ENCODE measurements around the gene HIVEP3.

The HIVEP3 gene

DNA sequence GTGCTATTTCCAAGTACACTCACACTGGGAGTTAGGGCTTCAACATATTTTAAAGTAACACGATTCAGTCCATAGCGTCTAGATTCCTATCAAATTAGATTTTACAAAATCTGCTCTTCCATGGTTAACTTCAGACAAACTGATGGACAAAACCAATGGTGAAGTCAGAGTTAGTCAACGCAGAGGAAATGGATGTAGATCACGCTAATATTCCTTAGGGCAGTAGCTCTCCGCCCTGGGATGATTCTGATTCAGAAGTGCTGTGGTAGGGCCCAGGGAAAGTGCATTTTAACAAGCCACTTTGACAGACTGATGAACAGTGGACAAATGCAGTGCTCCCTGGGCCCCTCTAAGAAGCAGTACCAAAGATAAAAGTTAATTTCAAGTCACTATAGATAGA, 83.2 kb downstream of the HIVEP3 start:
- no peak for ATAC-seq (replicated peaks)
- no peak overlapping the region for H3K27ac Mint-ChIP-seq
- peaks cover 0 to 2% of the 10 kb centered on the region in 2 donors for H3K4me1 Mint-ChIP-seq
- no peak overlapping the region for H3K4me3 Mint-ChIP-seq
- no peak for DNase-seq
- peaks cover 0 to 5% of the 10 kb centered on the region in 2 donors for H3K27me3 Mint-ChIP-seq
- no peaks in the 10 kb centered on the region for H3K36me3 Mint-ChIP-seq
- no peaks in the 10 kb centered on the region for H3K9me3 Mint-ChIP-seq

DNA sequence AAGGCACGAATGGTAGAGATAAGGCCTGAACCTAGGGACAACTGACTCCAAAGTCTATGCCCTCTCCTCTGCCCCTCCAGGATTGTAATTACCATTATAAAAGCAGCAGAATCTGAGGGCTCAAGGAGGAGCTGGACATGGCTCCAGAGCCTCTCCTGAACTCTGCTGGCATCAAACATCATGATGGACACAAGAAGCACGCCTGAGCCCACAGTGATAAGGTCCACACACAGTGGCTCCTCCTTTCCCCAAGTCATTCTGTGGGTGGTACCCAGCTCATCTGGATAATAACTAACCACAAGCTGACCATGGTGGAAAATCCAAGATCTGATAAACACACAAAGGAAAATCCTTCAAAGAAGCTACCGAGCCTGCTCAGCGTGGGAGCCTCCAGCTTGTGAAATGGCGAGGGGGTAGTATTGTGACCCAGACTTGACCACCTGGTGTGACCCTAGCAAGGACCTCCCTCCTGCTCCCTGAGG, 85.2 kb downstream of the HIVEP3 start:
- H3K27ac Mint-ChIP-seq: no peak overlapping the region
- no peaks in the 10 kb centered on the region for H3K4me1 Mint-ChIP-seq
- H3K27me3 Mint-ChIP-seq: peaks cover 0 to 5% of the 10 kb centered on the region in 2 donors
- DNase-seq (no peak), ATAC-seq (replicated peaks) (no peak)
- H3K4me3 Mint-ChIP-seq: no peak overlapping the region
- H3K9me3 Mint-ChIP-seq: no peaks in the 10 kb centered on the region
- no peaks in the 10 kb centered on the region for H3K36me3 Mint-ChIP-seq

DNA sequence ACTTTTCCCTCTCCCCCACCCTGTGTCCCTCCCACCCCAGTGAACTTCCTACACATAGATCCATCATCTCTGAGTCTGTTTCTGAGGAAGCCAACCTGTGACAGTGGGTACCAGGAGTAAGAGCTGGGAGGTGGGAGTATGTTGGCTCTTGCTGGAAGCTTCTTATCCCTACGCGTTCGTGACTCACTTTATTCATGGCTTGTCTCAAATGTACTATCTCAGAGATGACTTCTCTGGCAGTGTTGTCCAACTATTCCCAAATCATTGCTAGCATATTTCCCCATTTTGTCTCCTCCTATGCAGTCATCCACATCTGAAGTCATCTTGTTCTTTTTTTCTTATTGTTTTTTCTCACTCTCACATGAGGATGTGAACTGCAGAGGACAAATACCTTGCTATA, 88.0 kb downstream of the HIVEP3 start:
- H3K4me1 Mint-ChIP-seq: no peaks in the 10 kb centered on the region
- DNase-seq (no peak), ATAC-seq (replicated peaks) (no peak)
- H3K4me3 Mint-ChIP-seq: no peak overlapping the region
- no peaks in the 10 kb centered on the region for H3K9me3 Mint-ChIP-seq
- H3K36me3 Mint-ChIP-seq: no peaks in the 10 kb centered on the region
- no peak overlapping the region for H3K27ac Mint-ChIP-seq
- no peaks in the 10 kb centered on the region for H3K27me3 Mint-ChIP-seq

DNA sequence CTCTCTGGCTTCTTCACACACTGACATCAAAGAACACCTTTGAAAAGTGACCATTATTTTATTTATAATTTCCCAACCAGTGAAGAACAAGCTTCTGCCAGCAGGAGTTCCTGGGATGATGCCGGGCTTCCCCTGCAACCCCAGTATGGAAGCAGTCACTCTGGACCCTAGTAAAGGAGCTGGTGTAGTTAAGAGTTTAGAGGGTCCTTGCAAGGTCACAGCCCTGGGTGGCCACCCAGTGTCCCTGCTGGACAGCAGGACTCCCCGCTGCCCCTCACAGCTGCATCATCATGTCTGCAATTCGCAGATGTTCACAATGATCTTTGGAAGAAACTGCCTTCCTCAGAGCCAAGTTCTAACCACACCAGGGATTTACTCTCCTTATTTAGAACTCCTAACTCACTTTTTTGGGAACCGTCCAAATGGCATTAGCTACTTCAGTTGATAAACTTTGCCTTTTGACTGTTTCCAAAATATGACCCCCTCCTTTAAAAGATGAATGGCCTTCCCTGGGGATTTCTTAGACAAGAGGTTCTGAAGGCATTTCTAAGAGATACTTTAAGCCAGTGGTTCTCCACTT, 90.6 kb downstream of the HIVEP3 start:
- H3K4me3 Mint-ChIP-seq: no peak overlapping the region
- no peak for ATAC-seq (replicated peaks)
- no peak overlapping the region for H3K27ac Mint-ChIP-seq
- peaks cover 0 to 1% of the 10 kb centered on the region in 2 donors for H3K4me1 Mint-ChIP-seq
- H3K27me3 Mint-ChIP-seq: no peaks in the 10 kb centered on the region
- DNase-seq: no peak
- H3K9me3 Mint-ChIP-seq: no peaks in the 10 kb centered on the region
- no peaks in the 10 kb centered on the region for H3K36me3 Mint-ChIP-seq

DNA sequence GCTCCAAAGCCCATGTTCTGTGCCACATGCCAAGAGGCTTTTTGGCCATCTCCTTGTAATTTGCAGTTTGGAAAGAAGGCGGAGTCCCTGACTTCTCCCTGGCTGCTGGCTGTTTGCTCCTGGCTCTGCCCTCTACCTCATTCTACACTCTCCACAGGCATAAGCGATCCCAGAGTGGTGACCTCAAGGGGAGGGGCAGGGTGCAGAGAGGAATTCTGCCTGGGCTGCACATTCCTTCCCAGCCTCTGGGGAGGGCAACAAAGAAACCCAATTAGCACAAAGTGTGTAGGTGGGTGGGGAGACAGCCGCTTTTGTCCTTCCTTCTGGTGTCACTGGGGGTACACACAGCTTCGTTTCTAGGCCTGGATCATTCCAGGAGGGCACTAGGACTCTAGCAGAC, 95.3 kb downstream of the HIVEP3 start:
- DNase-seq: no peak
- Mint-ChIP-seq H3K27me3 (no peaks in the 10 kb centered on the region), H3K36me3 (no peaks in the 10 kb centered on the region), H3K9me3 (no peaks in the 10 kb centered on the region), H3K4me3 (no peak overlapping the region), H3K4me1 (peaks cover 4 to 18% of the 10 kb centered on the region in 2 donors), H3K27ac (no peak overlapping the region)
- ATAC-seq (replicated peaks): no peak

DNA sequence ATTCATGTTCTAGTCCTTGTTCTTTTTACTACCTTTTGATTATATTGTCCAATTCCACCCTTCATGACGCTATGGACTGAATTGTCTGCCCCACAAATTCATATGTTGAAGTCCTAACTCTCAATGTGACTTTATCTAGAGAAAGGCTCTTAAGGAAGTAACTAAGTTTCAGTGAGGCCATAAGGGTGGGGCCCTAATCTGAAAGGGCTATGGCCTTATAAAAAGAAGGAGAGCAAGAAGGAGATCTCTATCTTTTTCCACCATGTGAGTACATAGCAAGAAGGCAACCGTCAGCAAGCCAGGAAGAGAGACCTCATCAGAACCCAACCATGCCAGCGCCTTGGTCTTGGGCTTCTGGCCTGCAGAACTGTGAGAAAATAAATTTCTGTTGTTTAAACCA, 95.9 kb downstream of the HIVEP3 start:
- no peaks in the 10 kb centered on the region for H3K27me3 Mint-ChIP-seq
- H3K9me3 Mint-ChIP-seq: no peaks in the 10 kb centered on the region
- H3K36me3 Mint-ChIP-seq: no peaks in the 10 kb centered on the region
- ATAC-seq (replicated peaks) (no peak), DNase-seq (no peak)
- no peak overlapping the region for H3K4me3 Mint-ChIP-seq
- peaks cover 4 to 18% of the 10 kb centered on the region in 2 donors for H3K4me1 Mint-ChIP-seq
- H3K27ac Mint-ChIP-seq: no peak overlapping the region

DNA sequence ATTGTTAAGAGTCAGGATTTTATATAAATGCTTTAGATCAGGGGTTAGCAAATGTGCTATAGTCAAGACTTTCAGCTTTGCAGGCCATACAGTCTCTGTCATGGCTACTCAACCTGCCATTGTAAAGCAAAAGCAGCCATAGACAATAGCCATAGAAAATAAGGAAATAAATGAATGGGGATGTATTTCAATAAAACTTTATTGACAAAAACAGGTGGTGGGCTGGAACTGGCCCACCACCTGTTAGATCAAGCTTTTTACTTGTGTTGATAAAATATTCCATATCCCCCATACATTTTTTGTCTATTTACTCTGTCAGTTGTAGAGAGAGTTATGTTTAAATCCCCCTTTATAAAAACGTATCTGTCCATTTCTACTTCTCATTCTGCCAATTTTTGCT, 98.9 kb downstream of the HIVEP3 start:
- Mint-ChIP-seq H3K9me3 (no peaks in the 10 kb centered on the region), H3K27me3 (no peaks in the 10 kb centered on the region), H3K4me3 (no peak overlapping the region), H3K27ac (no peak overlapping the region), H3K4me1 (peaks cover 4 to 18% of the 10 kb centered on the region in 2 donors), H3K36me3 (no peaks in the 10 kb centered on the region)
- no peak for ATAC-seq (replicated peaks)
- no peak for DNase-seq

DNA sequence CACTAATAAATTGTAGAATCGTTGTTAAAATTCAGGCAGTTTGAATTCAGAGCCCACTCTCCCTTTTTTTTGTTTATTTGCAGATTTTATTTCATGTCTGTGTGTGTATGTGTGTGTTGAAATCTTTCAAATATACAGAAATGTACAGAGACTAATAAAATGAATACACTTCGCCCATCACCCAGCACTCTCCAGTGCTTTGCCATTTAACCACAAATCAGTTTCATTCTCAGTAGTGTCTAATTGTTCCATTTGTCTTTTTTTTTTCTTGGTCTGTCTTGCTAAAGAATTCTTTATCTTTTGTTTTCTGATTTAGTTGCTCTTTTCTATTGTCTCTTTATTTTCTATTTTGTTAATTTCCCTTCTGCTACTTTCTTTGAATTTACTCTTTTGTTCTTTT, 99.7 kb downstream of the HIVEP3 start:
- ATAC-seq (replicated peaks) (peak; percentile 33 to 47), DNase-seq (no peak)
- peaks cover 7 to 25% of the 10 kb centered on the region in 2 donors for H3K4me1 Mint-ChIP-seq
- no peaks in the 10 kb centered on the region for H3K36me3 Mint-ChIP-seq
- H3K9me3 Mint-ChIP-seq: no peaks in the 10 kb centered on the region
- no peaks in the 10 kb centered on the region for H3K27me3 Mint-ChIP-seq
- no peak overlapping the region for H3K4me3 Mint-ChIP-seq
- H3K27ac Mint-ChIP-seq: no peak overlapping the region

DNA sequence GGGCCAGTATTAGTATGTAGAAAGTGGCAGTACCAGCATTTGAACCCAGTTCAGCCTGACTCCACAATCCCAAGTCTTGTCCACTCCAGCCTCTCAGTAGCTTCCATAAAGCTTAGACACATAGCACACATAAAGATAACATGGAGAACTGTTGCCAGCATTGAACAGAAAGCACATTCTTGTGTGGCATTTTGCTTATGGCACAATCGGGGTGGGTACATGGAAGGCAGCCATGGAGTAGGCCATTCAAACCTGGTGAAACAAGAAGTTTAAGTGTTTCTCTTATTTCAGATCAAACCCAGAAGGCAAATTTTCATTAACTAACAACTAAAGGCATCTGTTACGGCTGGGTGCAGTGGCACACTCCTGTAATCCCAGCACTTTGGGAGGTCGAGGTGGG, 102.7 kb downstream of the HIVEP3 start:
- H3K27me3 Mint-ChIP-seq: no peaks in the 10 kb centered on the region
- no peaks in the 10 kb centered on the region for H3K36me3 Mint-ChIP-seq
- no peak for ATAC-seq (replicated peaks)
- H3K4me3 Mint-ChIP-seq: no peak overlapping the region
- H3K4me1 Mint-ChIP-seq: peaks cover 15 to 37% of the 10 kb centered on the region in 2 donors
- no peaks in the 10 kb centered on the region for H3K9me3 Mint-ChIP-seq
- H3K27ac Mint-ChIP-seq: no peak overlapping the region
- no peak for DNase-seq

DNA sequence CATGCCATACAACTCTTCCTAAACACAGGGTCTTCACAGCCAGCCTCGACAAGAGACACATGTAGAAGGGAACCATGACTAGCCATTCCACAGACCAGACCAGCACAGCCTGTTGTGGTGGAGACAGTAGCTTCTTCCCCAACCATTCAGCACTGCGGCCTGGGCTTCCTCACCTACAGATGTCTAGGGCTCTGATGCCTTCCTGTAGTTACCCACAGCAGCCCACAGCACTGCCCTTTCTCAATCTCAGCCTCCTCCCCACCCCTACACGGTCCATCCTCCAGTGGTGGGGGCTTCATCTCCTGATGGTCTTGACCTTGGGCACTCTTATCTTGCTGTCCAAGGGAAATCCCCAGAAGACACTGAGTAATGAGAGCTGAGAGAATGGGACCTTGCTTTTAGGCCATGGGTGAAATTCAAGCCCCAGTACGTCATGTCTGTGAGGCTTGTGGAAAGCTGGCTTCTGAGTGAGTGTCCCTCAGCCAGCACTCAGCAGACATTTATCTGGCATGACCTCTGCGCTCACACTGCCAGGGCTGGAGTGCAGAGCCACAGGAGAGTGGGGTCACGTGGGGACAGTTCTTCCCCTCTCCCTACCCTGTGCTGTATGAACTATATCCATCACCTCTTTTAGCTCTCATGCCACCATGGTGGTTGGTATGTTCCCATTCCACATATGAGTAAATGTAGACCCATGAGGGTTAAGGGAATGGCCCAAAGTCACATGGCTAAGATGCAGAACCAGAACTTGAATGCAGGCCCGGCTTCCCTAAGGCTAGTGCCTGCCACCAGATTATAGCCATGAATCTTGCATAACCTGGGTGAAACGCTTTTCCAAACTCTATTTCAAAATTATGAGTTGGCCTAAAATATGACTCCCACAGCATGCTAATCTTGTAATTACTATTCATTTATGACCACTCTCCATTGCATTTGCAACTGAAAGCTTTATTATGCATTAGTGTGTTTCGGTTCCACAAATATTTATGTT, 104.7 kb downstream of the HIVEP3 start:
- Mint-ChIP-seq H3K27ac (no peak overlapping the region), H3K9me3 (no peaks in the 10 kb centered on the region), H3K4me1 (peaks cover 32 to 52% of the 10 kb centered on the region in 2 donors), H3K27me3 (no peaks in the 10 kb centered on the region), H3K4me3 (no peak overlapping the region), H3K36me3 (no peaks in the 10 kb centered on the region)
- no peak for ATAC-seq (replicated peaks)
- DNase-seq: no peak

DNA sequence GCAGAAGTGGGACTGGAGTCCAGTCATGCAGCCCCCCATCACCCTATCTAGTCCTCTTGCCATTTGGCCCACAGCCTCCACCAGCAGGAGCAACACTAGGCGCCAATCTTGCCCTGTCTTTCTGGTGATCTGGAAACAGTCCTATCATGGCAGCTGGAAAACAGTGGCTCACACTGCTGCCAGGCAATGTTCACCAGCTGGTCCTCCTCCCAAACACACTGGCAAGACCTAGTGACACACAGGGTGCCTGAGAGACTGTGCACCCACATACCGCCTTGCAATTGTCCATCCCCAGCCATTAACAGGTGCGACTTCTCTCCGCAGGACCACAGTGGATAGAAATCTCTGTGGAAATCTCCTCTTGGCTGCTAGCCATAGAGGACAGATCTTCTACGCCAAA, 105.5 kb downstream of the HIVEP3 start:
- no peaks in the 10 kb centered on the region for H3K36me3 Mint-ChIP-seq
- no peak overlapping the region for H3K4me3 Mint-ChIP-seq
- no peak overlapping the region for H3K27ac Mint-ChIP-seq
- peaks cover 36 to 55% of the 10 kb centered on the region in 2 donors for H3K4me1 Mint-ChIP-seq
- ATAC-seq (replicated peaks): no peak
- no peaks in the 10 kb centered on the region for H3K27me3 Mint-ChIP-seq
- H3K9me3 Mint-ChIP-seq: no peaks in the 10 kb centered on the region
- no peak for DNase-seq

DNA sequence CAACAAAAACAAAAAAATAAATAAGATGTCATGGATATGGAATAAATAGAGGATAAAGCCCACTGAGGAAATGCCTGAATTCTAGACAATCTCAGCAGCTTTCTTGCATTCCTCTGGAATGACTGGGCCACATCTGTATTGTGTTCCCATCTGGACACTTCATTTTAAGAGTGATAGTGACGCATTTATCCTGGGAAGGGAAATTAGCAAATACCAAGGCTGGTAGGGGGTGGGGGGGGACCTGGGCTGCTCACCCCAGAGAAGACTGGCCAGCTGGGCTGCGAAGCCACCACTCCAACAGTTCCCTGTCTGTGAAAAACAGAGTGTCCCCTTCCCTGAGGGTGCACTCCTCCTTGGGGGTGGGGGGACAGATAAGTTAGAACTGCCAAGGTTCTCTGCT, 106.3 kb downstream of the HIVEP3 start:
- Mint-ChIP-seq H3K27ac (no peak overlapping the region), H3K4me3 (no peak overlapping the region)

DNA sequence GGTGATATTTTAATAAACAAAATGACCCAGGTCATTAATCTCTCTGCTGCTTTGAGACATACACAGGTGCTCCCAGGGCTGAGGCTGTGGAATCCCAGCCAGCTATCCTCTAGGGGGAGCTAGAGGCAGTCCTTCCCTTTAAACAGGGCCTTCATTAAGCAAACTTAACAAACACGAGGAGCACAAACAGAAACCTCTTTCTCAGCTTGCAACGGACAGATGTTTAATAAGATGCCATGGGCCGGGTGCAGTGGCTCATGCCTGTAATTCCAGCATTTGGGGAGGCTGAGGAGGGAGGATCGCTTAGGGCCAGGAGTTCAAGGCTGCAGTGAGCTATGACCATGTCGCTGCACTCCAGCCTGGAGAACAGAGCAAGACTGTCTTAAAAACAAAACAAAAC, 106.7 kb downstream of the HIVEP3 start:
- no peaks in the 10 kb centered on the region for H3K36me3 Mint-ChIP-seq
- peak; percentile 51 to 60 for ATAC-seq (replicated peaks)
- peak; percentile 34 for DNase-seq
- H3K4me3 Mint-ChIP-seq: no peak overlapping the region
- H3K4me1 Mint-ChIP-seq: peaks cover 47 to 66% of the 10 kb centered on the region in 2 donors
- H3K27me3 Mint-ChIP-seq: no peaks in the 10 kb centered on the region
- no peaks in the 10 kb centered on the region for H3K9me3 Mint-ChIP-seq
- H3K27ac Mint-ChIP-seq: peak overlapping the region; percentile 59

More for the DNA sequence above, 106.3 kb downstream of the HIVEP3 start:
- Mint-ChIP-seq H3K4me1 (peaks cover 43 to 62% of the 10 kb centered on the region in 2 donors), H3K9me3 (no peaks in the 10 kb centered on the region), H3K36me3 (no peaks in the 10 kb centered on the region), H3K27me3 (no peaks in the 10 kb centered on the region)
- DNase-seq: no peak
- ATAC-seq (replicated peaks): no peak

DNA sequence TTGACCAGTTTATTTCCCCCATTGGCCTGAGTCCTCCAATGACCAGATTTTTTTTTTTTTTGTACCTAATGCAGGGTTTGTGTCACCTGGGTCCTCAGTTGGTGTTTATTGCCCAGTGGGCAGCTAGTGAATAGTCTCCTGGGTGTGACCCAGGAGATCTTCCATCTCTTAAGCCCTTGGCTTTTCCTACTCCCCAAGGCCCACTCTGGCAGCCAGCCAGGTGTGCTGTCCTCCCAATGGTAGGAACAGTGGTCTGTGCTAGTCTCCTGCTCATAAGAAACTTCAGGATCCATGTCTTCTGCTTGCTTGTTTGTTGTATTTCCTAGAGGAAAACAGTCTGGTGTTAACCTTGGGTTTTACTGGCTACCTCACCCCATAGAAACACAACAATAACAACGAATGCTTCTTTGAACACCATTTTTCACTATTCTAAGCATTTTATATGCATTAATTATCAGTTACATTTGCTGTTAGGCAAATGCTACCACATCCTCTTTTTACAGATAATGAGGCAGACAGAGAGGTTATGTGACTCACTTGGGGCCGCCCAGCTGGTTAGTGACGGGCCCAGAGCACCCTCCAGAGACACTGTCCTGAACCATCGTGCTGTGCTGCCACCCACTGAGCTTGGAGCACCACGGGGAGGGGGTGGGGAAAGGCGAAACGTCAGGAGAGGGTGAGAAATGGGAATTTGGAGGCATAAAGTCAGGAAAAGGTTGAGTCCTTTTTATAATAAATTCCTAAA, 107.5 kb downstream of the HIVEP3 start:
- no peaks in the 10 kb centered on the region for H3K27me3 Mint-ChIP-seq
- ATAC-seq (replicated peaks) (peak; percentile 92 to 96), DNase-seq (peak; percentile 58)
- no peaks in the 10 kb centered on the region for H3K36me3 Mint-ChIP-seq
- H3K27ac Mint-ChIP-seq: peak overlapping the region; percentile 49
- peak overlapping the region in 1 of 2 donors; percentile 8 for H3K4me3 Mint-ChIP-seq
- H3K4me1 Mint-ChIP-seq: peaks cover 55 to 75% of the 10 kb centered on the region in 2 donors
- H3K9me3 Mint-ChIP-seq: no peaks in the 10 kb centered on the region

Data from stimulated activated naive B cell treated with anti-CD40 and anti-IgM and Interleukin-4, amounts not matched to agents 10 μg/mL and 1 μg/mL and 100 μg/mL, for 72 hours (primary cell).